Astrocyte of the spinal cord (primary cell): ENCODE results near the gene PCP4.
A peak's percentile ranks its signal among the peaks of the same experiment; 100 is the strongest.

ENCODE experiments used
- DNase-seq: peaks from one replicate; pipeline ENCODE4 v3.0.0; 2011; ENCODE audit warnings: low read depth, low spot score
- H3K4me3 ChIP-seq: 2 replicates; pipeline ENCODE4 v1.5.1; 2011; ENCODE audit warnings: low read depth, mild to moderate bottlenecking, low read length, moderate library complexity
- CTCF ChIP-seq: IDR thresholded peaks from 2 replicates; pipeline ENCODE4 v1.5.1; 2012; ENCODE audit warnings: low read depth, mild to moderate bottlenecking, low read length, inconsistent platforms
- in situ Hi-C: cut with HindIII; loops from 2 replicates; pipeline ENCODE4 v1.10.0; 2017; ENCODE audit warnings: low sequenced_read_pairs

The PCP4 gene

GRCh38 chr21:39911286-39912199 is 44.3 kb downstream of the PCP4 start:
- TF ChIP-seq CTCF = no peak
- no peak overlapping the region for H3K4me3 ChIP-seq
- no peak for DNase-seq
- in situ Hi-C loops = no loop called here

GRCh38 chr21:39913706-39914305 is 46.6 kb downstream of the PCP4 start:
- no peak for TF ChIP-seq CTCF
- no peak for DNase-seq
- H3K4me3 ChIP-seq = no peak overlapping the region
- in situ Hi-C loops = no loop called here

- in situ Hi-C loops = no loop called here
- H3K4me3 ChIP-seq = no peak overlapping the region
- no peak for TF ChIP-seq CTCF
- DNase-seq = peak; percentile 23
These were observed 48.6 kb downstream of the PCP4 start for GRCh38 chr21:39915881-39916280.

GRCh38 chr21:39918558-39918957 is 51.3 kb downstream of the PCP4 start:
- TF ChIP-seq CTCF = no peak
- in situ Hi-C loops = no loop called here
- no peak overlapping the region for H3K4me3 ChIP-seq
- no peak for DNase-seq

- in situ Hi-C loops = no loop called here
- DNase-seq = no peak
- no peak overlapping the region for H3K4me3 ChIP-seq
- no peak for TF ChIP-seq CTCF
These were observed 56.2 kb downstream of the PCP4 start for GRCh38 chr21:39923476-39923875.

- no peak for TF ChIP-seq CTCF
- no peak overlapping the region for H3K4me3 ChIP-seq
- in situ Hi-C loops = no loop called here
- DNase-seq = no peak
These were observed 57.5 kb downstream of the PCP4 start for GRCh38 chr21:39924577-39925308.
